MM.1S (cell line): Measurements from ENCODE around the gene MYO10.

Source experiments
- DNase-seq: peaks from one replicate; pipeline ENCODE4 v3.0.0-alpha.2; 2015
- H2AFZ ChIP-seq: fragments of 300-600 bp; sonication (generic); 2 replicates; pipeline ENCODE4 v1.6.0; 2016; ENCODE audit warnings: antibody characterized with exemption, low read length
- H3F3A ChIP-seq: fragments of 300-600 bp; sonication (generic); 2 replicates; pipeline ENCODE4 v1.6.1; 2016; ENCODE audit warnings: mild to moderate bottlenecking, antibody characterized with exemption, low read length, moderate library complexity, mixed read lengths; ENCODE audit not compliant: insufficient read depth
- H3K27ac ChIP-seq: fragments of 300-600 bp; sonication (generic); 2 replicates; pipeline ENCODE4 v1.5.1; 2016; ENCODE audit warnings: mild to moderate bottlenecking, low read length
- H3K27me3 ChIP-seq: fragments of 300-600 bp; sonication (generic); replicated peaks from 2 replicates; pipeline ENCODE4 v1.6.0; 2016; ENCODE audit warnings: low read length; ENCODE audit not compliant: insufficient read depth
- H3K36me3 ChIP-seq: fragments of 300-600 bp; sonication (generic); replicated peaks from 2 replicates; pipeline ENCODE4 v1.6.1; 2016; ENCODE audit warnings: mild to moderate bottlenecking, low read length, mixed read lengths; ENCODE audit not compliant: insufficient read depth
- H3K4me1 ChIP-seq: fragments of 300-600 bp; sonication (generic); 2 replicates; pipeline ENCODE4 v1.6.1; 2016; ENCODE audit warnings: low read length, mixed read lengths
- H3K4me2 ChIP-seq: fragments of 300-600 bp; sonication (generic); 2 replicates; pipeline ENCODE4 v1.6.0; 2016; ENCODE audit warnings: low read depth, low read length
- H3K4me3 ChIP-seq: fragments of 300-600 bp; sonication (generic); 2 replicates; pipeline ENCODE4 v1.5.1; 2016; ENCODE audit warnings: low read length, mixed read lengths
- H3K79me2 ChIP-seq: fragments of 300-600 bp; sonication (generic); 2 replicates; pipeline ENCODE4 v1.6.1; 2016; ENCODE audit warnings: mixed run types, low read length, mixed read lengths
- H3K9ac ChIP-seq: fragments of 300-600 bp; sonication (generic); 2 replicates; pipeline ENCODE4 v1.6.1; 2016; ENCODE audit warnings: low read length, mixed read lengths
- H3K9me2 ChIP-seq: fragments of 300-600 bp; sonication (generic); replicated peaks from 2 replicates; pipeline ENCODE4 v1.6.1; 2016; ENCODE audit warnings: mild to moderate bottlenecking, low read length, mixed read lengths; ENCODE audit not compliant: insufficient read depth
- H3K9me3 ChIP-seq: fragments of 300-600 bp; sonication (generic); replicated peaks from 2 replicates; pipeline ENCODE4 v1.6.1; 2016; ENCODE audit warnings: mild to moderate bottlenecking, low read length, mixed read lengths; ENCODE audit not compliant: insufficient read depth
- H4K20me1 ChIP-seq: fragments of 300-600 bp; sonication (generic); 2 replicates; pipeline ENCODE4 v1.6.1; 2016; ENCODE audit warnings: mild to moderate bottlenecking, low read length, moderate library complexity, mixed read lengths; ENCODE audit not compliant: insufficient read depth
- EZH2 ChIP-seq: fragments of 300-600 bp; sonication (generic); optimal IDR thresholded peaks from 2 replicates; pipeline ENCODE3; 2017; ENCODE audit warnings: low read depth, mild to moderate bottlenecking, antibody characterized with exemption, low read length, mixed read lengths
- EZH2phosphoT487 ChIP-seq: fragments of 300-600 bp; sonication (generic); IDR thresholded peaks from 2 replicates; pipeline ENCODE4 v1.6.1; 2018; ENCODE audit warnings: antibody characterized with exemption, low read length
- TF ChIP-seq, protein P1 (sequence below): fragments of 300-600 bp; sonication (generic); IDR thresholded peaks from 2 replicates; pipeline ENCODE4 v1.5.1; 2016; ENCODE audit warnings: antibody characterized with exemption, low read length, mixed read lengths

The MYO10 gene

DNA sequence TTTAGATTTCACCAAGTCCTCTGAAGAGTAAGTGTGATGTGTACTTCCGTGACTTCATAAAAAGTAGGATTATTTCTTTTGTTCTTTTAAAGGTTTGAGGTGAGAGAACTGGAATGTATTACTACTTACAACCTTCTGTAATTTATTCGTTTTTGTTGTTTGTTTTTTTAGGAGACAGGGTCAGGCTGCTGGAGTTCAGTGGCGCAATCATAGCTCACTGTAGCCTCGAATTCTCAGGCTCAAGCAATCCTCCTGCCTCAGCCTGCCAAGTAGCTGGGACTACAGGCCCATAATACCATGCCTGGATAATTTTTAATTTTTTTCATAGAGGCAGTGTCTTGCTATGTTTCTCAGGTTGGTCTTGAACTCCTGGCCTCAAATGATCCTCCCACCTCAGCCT lies 251.0 kb downstream of the MYO10 start:
- Histone ChIP-seq H2AFZ (no peak overlapping the region), H3K4me2 (no peak overlapping the region), H3K4me1 (no peaks in the 10 kb centered on the region), H3K79me2 (no peaks in the 10 kb centered on the region), H3K9me3 (no peaks in the 10 kb centered on the region), H3F3A (no peaks in the 10 kb centered on the region), H4K20me1 (no peaks in the 10 kb centered on the region), H3K9me2 (no peaks in the 10 kb centered on the region), H3K9ac (no peak overlapping the region), H3K27me3 (no peaks in the 10 kb centered on the region), H3K4me3 (no peak overlapping the region), H3K27ac (no peak overlapping the region), H3K36me3 (no peaks in the 10 kb centered on the region)
- TF ChIP-seq, protein P1, sequence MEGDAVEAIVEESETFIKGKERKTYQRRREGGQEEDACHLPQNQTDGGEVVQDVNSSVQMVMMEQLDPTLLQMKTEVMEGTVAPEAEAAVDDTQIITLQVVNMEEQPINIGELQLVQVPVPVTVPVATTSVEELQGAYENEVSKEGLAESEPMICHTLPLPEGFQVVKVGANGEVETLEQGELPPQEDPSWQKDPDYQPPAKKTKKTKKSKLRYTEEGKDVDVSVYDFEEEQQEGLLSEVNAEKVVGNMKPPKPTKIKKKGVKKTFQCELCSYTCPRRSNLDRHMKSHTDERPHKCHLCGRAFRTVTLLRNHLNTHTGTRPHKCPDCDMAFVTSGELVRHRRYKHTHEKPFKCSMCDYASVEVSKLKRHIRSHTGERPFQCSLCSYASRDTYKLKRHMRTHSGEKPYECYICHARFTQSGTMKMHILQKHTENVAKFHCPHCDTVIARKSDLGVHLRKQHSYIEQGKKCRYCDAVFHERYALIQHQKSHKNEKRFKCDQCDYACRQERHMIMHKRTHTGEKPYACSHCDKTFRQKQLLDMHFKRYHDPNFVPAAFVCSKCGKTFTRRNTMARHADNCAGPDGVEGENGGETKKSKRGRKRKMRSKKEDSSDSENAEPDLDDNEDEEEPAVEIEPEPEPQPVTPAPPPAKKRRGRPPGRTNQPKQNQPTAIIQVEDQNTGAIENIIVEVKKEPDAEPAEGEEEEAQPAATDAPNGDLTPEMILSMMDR = no peak
- TF ChIP-seq EZH2phosphoT487 (no peak), EZH2 (no peak)
- no peak for DNase-seq

DNA sequence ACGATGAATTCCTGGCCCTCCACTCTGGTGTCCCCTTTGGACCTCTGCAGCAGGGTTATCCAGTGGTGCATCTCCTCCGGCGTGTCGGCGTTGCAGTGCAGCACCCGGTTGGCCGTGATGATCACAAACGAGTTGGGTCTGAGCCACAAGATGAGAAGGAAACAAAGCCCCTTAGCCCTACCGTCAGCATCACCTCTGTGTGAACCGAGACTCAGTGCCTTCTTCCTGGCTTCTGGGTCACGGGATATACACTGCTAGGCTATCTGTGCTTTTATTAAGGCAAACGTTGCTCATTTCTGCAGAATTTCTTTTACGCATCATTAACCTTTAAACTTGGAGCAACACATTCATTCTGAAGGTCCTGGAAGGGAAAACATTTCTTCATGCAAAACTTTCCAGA lies 254.2 kb downstream of the MYO10 start:
- Histone ChIP-seq H3K4me1 (no peaks in the 10 kb centered on the region), H3K9me3 (no peaks in the 10 kb centered on the region), H3K9me2 (no peaks in the 10 kb centered on the region), H3K9ac (no peak overlapping the region), H3K79me2 (no peaks in the 10 kb centered on the region), H3K27me3 (no peaks in the 10 kb centered on the region), H3K4me3 (no peak overlapping the region), H3F3A (no peaks in the 10 kb centered on the region), H3K36me3 (no peaks in the 10 kb centered on the region), H2AFZ (no peak overlapping the region), H4K20me1 (no peaks in the 10 kb centered on the region), H3K4me2 (no peak overlapping the region), H3K27ac (no peak overlapping the region)
- DNase-seq = no peak
- TF ChIP-seq, protein P1 = no peak
- TF ChIP-seq EZH2 = no peak
- TF ChIP-seq EZH2phosphoT487 = no peak

GRCh38 chr5:16679863-16680262 lies 256.2 kb downstream of the MYO10 start:
- no peak for DNase-seq
- no peaks in the 10 kb centered on the region for H4K20me1 ChIP-seq
- no peak overlapping the region for H3K9ac ChIP-seq
- TF ChIP-seq EZH2 = no peak
- TF ChIP-seq, protein P1 = no peak
- no peak for TF ChIP-seq EZH2phosphoT487
- H3K9me3 ChIP-seq = no peaks in the 10 kb centered on the region
- no peak overlapping the region for H3K4me3 ChIP-seq
- no peaks in the 10 kb centered on the region for H3K9me2 ChIP-seq
- no peaks in the 10 kb centered on the region for H3K36me3 ChIP-seq
- H3K4me2 ChIP-seq = no peak overlapping the region
- no peaks in the 10 kb centered on the region for H3K79me2 ChIP-seq
- H3K27ac ChIP-seq = no peak overlapping the region
- no peak overlapping the region for H2AFZ ChIP-seq
- no peaks in the 10 kb centered on the region for H3F3A ChIP-seq
- H3K27me3 ChIP-seq = no peaks in the 10 kb centered on the region
- H3K4me1 ChIP-seq = no peaks in the 10 kb centered on the region

GRCh38 chr5:16679190-16679589 lies 256.9 kb downstream of the MYO10 start:
- Histone ChIP-seq H3K36me3 (no peaks in the 10 kb centered on the region), H2AFZ (no peak overlapping the region), H3F3A (no peaks in the 10 kb centered on the region), H4K20me1 (no peaks in the 10 kb centered on the region), H3K27ac (no peak overlapping the region), H3K27me3 (no peaks in the 10 kb centered on the region), H3K4me1 (no peaks in the 10 kb centered on the region), H3K9me3 (no peaks in the 10 kb centered on the region), H3K4me2 (no peak overlapping the region), H3K9ac (no peak overlapping the region), H3K9me2 (no peaks in the 10 kb centered on the region), H3K4me3 (no peak overlapping the region), H3K79me2 (no peaks in the 10 kb centered on the region)
- TF ChIP-seq, protein P1 = no peak
- TF ChIP-seq EZH2phosphoT487 = no peak
- no peak for TF ChIP-seq EZH2
- no peak for DNase-seq
